ENCODE data around the gene TAMM41.
A peak's percentile ranks its signal among the peaks of the same experiment; 100 is the strongest.

The TAMM41 gene

GRCh38 chr3:11835028-11835639 lies 11.6 kb downstream of the TAMM41 start:
- H3K27me3 ChIP-seq (ENCODE audit: control insufficient read depth, insufficient read depth, low read length), result no peaks in the 10 kb centered on the region
- no peak overlapping the region for H3K4me2 ChIP-seq (ENCODE audit: low read length)
- H3K36me3 ChIP-seq (ENCODE audit: control insufficient read depth, insufficient read depth, low read length), result no peaks in the 10 kb centered on the region
- no peak overlapping the region for H3K27ac ChIP-seq
- H2AFZ ChIP-seq, result no peak overlapping the region
- H3K79me2 ChIP-seq, result no peaks in the 10 kb centered on the region
- H3K4me3 ChIP-seq (ENCODE audit: low read depth, low read length), result no peak overlapping the region
- H3K4me1 ChIP-seq, result no peaks in the 10 kb centered on the region
- H3K9ac ChIP-seq, result no peak overlapping the region
- peak; percentile 50 for TF ChIP-seq CTCF (IDR thresholded peaks at IDR 0.05)
- H3K9me3 ChIP-seq (ENCODE audit: control insufficient read depth, low read length), result no peaks in the 10 kb centered on the region

DNA sequence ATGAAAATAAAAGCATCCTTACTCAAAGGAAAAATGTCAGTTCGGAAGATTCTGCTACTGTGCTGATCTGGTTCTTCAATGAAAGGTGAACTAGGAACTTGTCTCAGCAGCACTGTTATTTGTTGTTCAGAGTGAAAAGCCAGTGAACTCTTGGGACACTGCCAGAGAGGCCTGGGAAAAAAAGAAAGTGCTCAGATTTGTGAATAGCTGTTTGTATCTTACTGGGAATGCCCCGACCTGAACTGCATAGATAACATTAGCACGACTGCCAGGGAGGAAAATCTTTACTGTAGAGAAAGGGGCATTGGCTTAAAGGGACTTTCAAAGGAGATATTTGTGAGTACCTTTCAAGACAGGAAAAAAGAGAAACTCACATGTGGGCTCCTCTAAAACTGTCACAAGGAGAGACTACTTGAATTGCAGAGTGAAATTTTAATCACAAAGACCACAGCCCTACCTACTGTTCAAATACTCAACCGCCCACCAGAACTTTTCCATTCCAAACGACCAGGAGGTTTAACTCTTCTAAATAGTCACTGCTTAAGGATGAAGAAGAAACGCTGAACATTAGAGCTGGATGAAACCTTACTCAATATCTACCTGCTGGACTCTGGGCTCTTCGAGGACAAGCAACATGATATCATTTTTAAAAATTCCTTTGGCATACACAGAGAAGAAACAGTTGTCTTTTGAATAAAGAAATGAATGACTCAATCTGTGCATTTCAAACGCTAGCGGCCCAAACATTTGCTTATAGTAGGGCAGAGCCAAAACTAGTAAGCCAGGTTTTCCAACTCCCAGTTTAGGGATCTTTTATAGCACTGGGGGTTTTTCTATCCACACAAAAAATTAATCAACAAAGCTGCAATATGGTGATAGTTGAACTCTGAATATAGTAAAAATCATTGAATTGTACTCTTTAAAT lies 13.4 kb downstream of the TAMM41 start:
- Histone ChIP-seq H3K36me3 (ENCODE audit: control insufficient read depth, insufficient read depth, low read length) (no peaks in the 10 kb centered on the region), H3K9ac (no peak overlapping the region), H3K4me1 (no peaks in the 10 kb centered on the region), H2AFZ (no peak overlapping the region), H3K27ac (no peak overlapping the region), H3K9me3 (ENCODE audit: control insufficient read depth, low read length) (no peaks in the 10 kb centered on the region), H3K4me3 (ENCODE audit: low read depth, low read length) (no peak overlapping the region), H3K4me2 (ENCODE audit: low read length) (no peak overlapping the region), H3K79me2 (no peaks in the 10 kb centered on the region), H3K27me3 (ENCODE audit: control insufficient read depth, insufficient read depth, low read length) (no peaks in the 10 kb centered on the region)
- TF ChIP-seq CTCF (IDR thresholded peaks at IDR 0.05), result no peak

GRCh38 chr3:11829416-11829815 lies 17.3 kb downstream of the TAMM41 start:
- H3K4me2 ChIP-seq (ENCODE audit: low read length), result no peak overlapping the region
- H3K27ac ChIP-seq, result no peak overlapping the region
- no peak overlapping the region for H3K9ac ChIP-seq
- no peak for TF ChIP-seq CTCF (IDR thresholded peaks at IDR 0.05)
- H3K9me3 ChIP-seq (ENCODE audit: control insufficient read depth, low read length), result no peaks in the 10 kb centered on the region
- H3K27me3 ChIP-seq (ENCODE audit: control insufficient read depth, insufficient read depth, low read length), result no peaks in the 10 kb centered on the region
- no peaks in the 10 kb centered on the region for H3K79me2 ChIP-seq
- H2AFZ ChIP-seq, result no peak overlapping the region
- no peak overlapping the region for H3K4me3 ChIP-seq (ENCODE audit: low read depth, low read length)
- no peaks in the 10 kb centered on the region for H3K4me1 ChIP-seq
- H3K36me3 ChIP-seq (ENCODE audit: control insufficient read depth, insufficient read depth, low read length), result no peaks in the 10 kb centered on the region

GRCh38 chr3:11826628-11827265 lies 19.9 kb downstream of the TAMM41 start:
- H3K79me2 ChIP-seq, result no peaks in the 10 kb centered on the region
- no peaks in the 10 kb centered on the region for H3K27me3 ChIP-seq (ENCODE audit: control insufficient read depth, insufficient read depth, low read length)
- no peaks in the 10 kb centered on the region for H3K4me1 ChIP-seq
- H3K27ac ChIP-seq, result no peak overlapping the region
- no peak for TF ChIP-seq CTCF (IDR thresholded peaks at IDR 0.05)
- no peaks in the 10 kb centered on the region for H3K9me3 ChIP-seq (ENCODE audit: control insufficient read depth, low read length)
- no peak overlapping the region for H3K4me3 ChIP-seq (ENCODE audit: low read depth, low read length)
- H3K9ac ChIP-seq, result no peak overlapping the region
- no peaks in the 10 kb centered on the region for H3K36me3 ChIP-seq (ENCODE audit: control insufficient read depth, insufficient read depth, low read length)
- no peak overlapping the region for H3K4me2 ChIP-seq (ENCODE audit: low read length)
- H2AFZ ChIP-seq, result no peak overlapping the region

Measured in parathyroid adenoma (tissue), 2 donors.